Endothelial cell of umbilical vein (primary cell): ENCODE measurements around the gene ANGPTL2. TPM values are rescaled to one million over a fixed set of nuclear protein-coding genes. Genes with fewer than 3 reads are reported as not detected.

Experiments used
- BruUV-seq: library from RNA; stranded (reverse); fragments of 400-500 nt; replicated peaks from 2 replicates; lab custom pipeline; 2021; lab: Mats Ljungman, UMichigan
- CTCF ChIA-PET: fragments of 300-600, 350-600 bp; sonication (Branson Sonifier 250); formaldehyde crosslinking; loops from one replicate; lab custom pipeline; 2021; ENCODE audit warnings: antibody characterized with exemption, inconsistent platforms; lab: Charles Lee
- POLR2A ChIA-PET: fragments of 300-600, 350-600 bp; sonication (Branson Sonifier 250); formaldehyde crosslinking; loops from one replicate; lab custom pipeline; 2021; ENCODE audit warnings: antibody characterized with exemption, inconsistent platforms; lab: Charles Lee
- DNase-seq: peaks from one replicate; pipeline ENCODE4 v3.0.0-alpha.2; 2011; ENCODE audit warnings: low read depth, low spot score
- FAIRE-seq: peaks from 2 replicates; lab custom pipeline; 2011; peaks lifted over from hg19 to GRCh38; lab: Jason Lieb, UNC
- H2AFZ ChIP-seq: 2 replicates; pipeline ENCODE4 v1.6.0; 2012; ENCODE audit warnings: low read depth, low read length, control low read depth, inconsistent platforms
- H3K27ac ChIP-seq: 2 replicates; pipeline ENCODE4 v1.5.1; 2011; ENCODE audit warnings: low read depth, mild to moderate bottlenecking, control low read depth, low read length, moderate library complexity; ENCODE audit not compliant: insufficient read depth
- H3K27me3 ChIP-seq, 2 experiments: 2 replicates each; pipeline versions ENCODE4 v1.6.0 to v1.6.1; 2011; ENCODE audit warnings: low read length in 2 of 2, mixed read lengths in 1 of 2; ENCODE audit not compliant: control insufficient read depth in 2 of 2, insufficient read depth in 2 of 2
- H3K36me3 ChIP-seq, 2 experiments: 2 replicates in 1 of 2; 3 replicates in 1 of 2; pipeline ENCODE4 v1.5.1; 2011; ENCODE audit warnings: low read length in 2 of 2, mild to moderate bottlenecking in 1 of 2, moderate library complexity in 1 of 2; ENCODE audit not compliant: control insufficient read depth in 2 of 2, insufficient read depth in 2 of 2; ENCODE audit errors: extremely low read depth in 1 of 2
- H3K4me1 ChIP-seq: 3 replicates; pipeline ENCODE4 v1.5.1; 2011; ENCODE audit warnings: mild to moderate bottlenecking, low read length; ENCODE audit not compliant: control insufficient read depth, insufficient read depth; ENCODE audit errors: extremely low read depth
- H3K4me2 ChIP-seq: 2 replicates; pipeline ENCODE4 v1.6.1; 2011; ENCODE audit warnings: low read length, control low read depth, mixed read lengths; ENCODE audit not compliant: insufficient read depth
- H3K4me3 ChIP-seq, 3 experiments: fragments of 200-600 bp in 1 of 3; sonication (generic), shearing (Covaris generic) in 1 of 3; replicated peaks in 1 of 3; 2 replicates each; pipeline ENCODE4 v1.5.1; 2011 to 2016; ENCODE audit warnings: control low read depth in 3 of 3, low read length in 3 of 3, mild to moderate bottlenecking in 2 of 3, inconsistent platforms in 1 of 3, low read depth in 1 of 3, moderate library complexity in 1 of 3; ENCODE audit not compliant: insufficient read depth in 1 of 3
- H3K79me2 ChIP-seq: 2 replicates; pipeline ENCODE4 v1.6.0; 2012; ENCODE audit warnings: low read length, inconsistent platforms; ENCODE audit not compliant: control insufficient read depth, insufficient read depth
- H3K9ac ChIP-seq: replicated peaks from 2 replicates; pipeline ENCODE3; 2011; ENCODE audit warnings: low read length, control low read depth; ENCODE audit not compliant: insufficient read depth; ENCODE audit errors: extremely low read depth
- H3K9me1 ChIP-seq: replicated peaks from 3 replicates; pipeline ENCODE4 v1.6.0; 2011; ENCODE audit warnings: mild to moderate bottlenecking, low read length; ENCODE audit not compliant: control insufficient read depth, insufficient read depth; ENCODE audit errors: extremely low read depth
- H3K9me3 ChIP-seq: replicated peaks from 2 replicates; pipeline ENCODE4 v1.5.1; 2012; ENCODE audit warnings: low read length, inconsistent platforms; ENCODE audit not compliant: control insufficient read depth, insufficient read depth
- H4K20me1 ChIP-seq: replicated peaks from 2 replicates; pipeline ENCODE3; 2011; ENCODE audit warnings: mild to moderate bottlenecking, low read length; ENCODE audit not compliant: control insufficient read depth, insufficient read depth; ENCODE audit errors: extremely low read depth
- EZH2 ChIP-seq: IDR thresholded peaks from 2 replicates; pipeline ENCODE4 v1.6.1; 2012; ENCODE audit warnings: borderline replicate concordance, low read depth, mild to moderate bottlenecking, moderate library complexity, low read length, inconsistent platforms; ENCODE audit not compliant: severe bottlenecking
- FOS ChIP-seq: IDR thresholded peaks from 2 replicates; pipeline ENCODE4 v1.6.1; 2011; ENCODE audit warnings: mild to moderate bottlenecking, low read length, moderate library complexity, borderline replicate concordance; ENCODE audit not compliant: insufficient read depth
- GATA2 ChIP-seq: IDR thresholded peaks from 2 replicates; pipeline ENCODE4 v1.7.0; 2011; ENCODE audit warnings: low read depth, mild to moderate bottlenecking, moderate library complexity, mixed read lengths, low read length; ENCODE audit not compliant: insufficient read length, insufficient read depth
- JUN ChIP-seq: IDR thresholded peaks from 2 replicates; pipeline ENCODE4 v1.6.1; 2011; ENCODE audit warnings: borderline replicate concordance, low read depth; ENCODE audit not compliant: insufficient read length, insufficient read depth
- MYC ChIP-seq: IDR thresholded peaks from one replicate; pipeline ENCODE4 v1.6.1; 2011; ENCODE audit warnings: mild to moderate bottlenecking, low read depth, low read length
- POLR2A ChIP-seq: IDR thresholded peaks from 2 replicates; pipeline ENCODE4 v1.6.1; 2012; ENCODE audit warnings: low read depth, mild to moderate bottlenecking, control low read depth, low read length
- POLR2AphosphoS5 ChIP-seq: IDR thresholded peaks from 2 replicates; pipeline ENCODE4 v1.6.1; 2012; ENCODE audit warnings: low read depth, mild to moderate bottlenecking, control low read depth, low read length, moderate library complexity; ENCODE audit not compliant: insufficient read depth
- dilution Hi-C: fragments of 300-500 bp; cut with MboI; formaldehyde crosslinking; loops from one replicate; pipeline ENCODE4 v1.15.0; 2019; ENCODE audit warnings: low sequenced_read_pairs; ENCODE audit not compliant: extremely low pct_ligation_motif_present
- intact Hi-C: fragments of 100-400 bp; cut with micrococcal nuclease; formaldehyde crosslinking; loops from one replicate; pipeline ENCODE4 v1.10.0; 2022
- polyA plus RNA-seq, 4 experiments: library from polyadenylated mRNA; depleted of rRNA in 3 of 4; stranded (reverse) in 3 of 4; unstranded in 1 of 4; fragments of >200 nt; gene quantifications; 2 replicates each; pipeline versions ENCODE4 v1.2.1 to v1.2.3, GENCODE V29; 2011 to 2012; ENCODE audit warnings: missing spikeins in 1 of 4
- total RNA-seq: library from RNA; stranded (reverse); gene quantifications from 2 replicates; pipeline ENCODE4 v1.2.3, GENCODE V29; 2021
- TF ChIP-seq, protein P1 (sequence below), 2 donors: IDR thresholded peaks; 1 replicate in 1 of 2; 2 replicates in 1 of 2; pipeline ENCODE4 v1.5.1; 2011; ENCODE audit warnings: low read length in 2 of 2, mild to moderate bottlenecking in 2 of 2, moderate library complexity in 2 of 2, control low read depth in 1 of 2, inconsistent platforms in 1 of 2, low read depth in 1 of 2; ENCODE audit not compliant: insufficient read depth in 1 of 2; ENCODE audit errors: extremely low read depth in 1 of 2
- TF ChIP-seq, protein P2 (sequence below): IDR thresholded peaks from 2 replicates; pipeline ENCODE4 v1.6.1; 2011; ENCODE audit not compliant: insufficient read depth, insufficient read length

ANGPTL2 gene
- total and polyA plus RNA-seq, 2 donors (not counting 3 experiments of a cell fraction or from before 2014, with no cell fraction given), result 15.1 to 24.5 TPM

DNA sequence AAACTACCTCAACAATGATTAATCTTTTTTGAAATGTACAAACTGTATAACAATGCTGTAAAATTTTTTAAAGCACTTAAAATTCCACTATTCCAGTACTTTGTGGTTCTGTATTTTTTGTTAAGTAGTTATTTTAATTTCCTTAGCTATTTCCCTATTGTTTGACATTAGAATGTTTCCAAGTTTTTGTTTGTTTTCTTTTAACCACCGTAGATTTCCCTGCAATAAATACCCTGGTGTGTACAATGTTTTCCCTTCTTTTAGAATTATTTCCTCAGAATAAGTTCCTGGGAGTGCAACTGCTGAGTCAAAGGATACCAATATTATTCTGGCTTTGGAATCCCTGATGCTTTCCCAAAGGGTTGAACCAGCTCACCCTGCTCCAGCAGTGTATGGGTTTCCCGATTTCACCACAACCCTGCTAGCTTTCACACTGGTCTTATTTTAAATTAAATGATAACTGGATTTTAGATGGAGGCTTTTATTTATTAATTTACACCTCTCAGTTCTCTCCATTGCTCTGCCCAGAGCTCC lies 20.6 kb upstream of the ANGPTL2 start:
- Histone ChIP-seq H4K20me1 (no peaks in the 10 kb centered on the region), H3K9ac (no peak overlapping the region), H3K4me2 (no peak overlapping the region), H3K9me3 (no peaks in the 10 kb centered on the region), H3K27me3 (peaks cover under 1 to 3% of the 10 kb centered on the region in 2 experiments), H3K36me3 (no peaks in the 10 kb centered on the region), H3K4me1 (no peaks in the 10 kb centered on the region), H3K9me1 (no peaks in the 10 kb centered on the region), H3K79me2 (no peaks in the 10 kb centered on the region), H3K4me3 (no peak overlapping the region), H2AFZ (no peak overlapping the region), H3K27ac (no peak overlapping the region)
- BruUV-seq, result no TSS peak
- DNase-seq, result no peak
- dilution Hi-C loops (no loop called here), intact Hi-C loops (no loop called here)
- POLR2A ChIA-PET, result no interaction called here
- no peak for FAIRE-seq
- TF ChIP-seq FOS (no peak), EZH2 (no peak), GATA2 (no peak), MYC (no peak), JUN (no peak), POLR2A (no peak), POLR2AphosphoS5 (no peak)
- TF ChIP-seq, protein P1, sequence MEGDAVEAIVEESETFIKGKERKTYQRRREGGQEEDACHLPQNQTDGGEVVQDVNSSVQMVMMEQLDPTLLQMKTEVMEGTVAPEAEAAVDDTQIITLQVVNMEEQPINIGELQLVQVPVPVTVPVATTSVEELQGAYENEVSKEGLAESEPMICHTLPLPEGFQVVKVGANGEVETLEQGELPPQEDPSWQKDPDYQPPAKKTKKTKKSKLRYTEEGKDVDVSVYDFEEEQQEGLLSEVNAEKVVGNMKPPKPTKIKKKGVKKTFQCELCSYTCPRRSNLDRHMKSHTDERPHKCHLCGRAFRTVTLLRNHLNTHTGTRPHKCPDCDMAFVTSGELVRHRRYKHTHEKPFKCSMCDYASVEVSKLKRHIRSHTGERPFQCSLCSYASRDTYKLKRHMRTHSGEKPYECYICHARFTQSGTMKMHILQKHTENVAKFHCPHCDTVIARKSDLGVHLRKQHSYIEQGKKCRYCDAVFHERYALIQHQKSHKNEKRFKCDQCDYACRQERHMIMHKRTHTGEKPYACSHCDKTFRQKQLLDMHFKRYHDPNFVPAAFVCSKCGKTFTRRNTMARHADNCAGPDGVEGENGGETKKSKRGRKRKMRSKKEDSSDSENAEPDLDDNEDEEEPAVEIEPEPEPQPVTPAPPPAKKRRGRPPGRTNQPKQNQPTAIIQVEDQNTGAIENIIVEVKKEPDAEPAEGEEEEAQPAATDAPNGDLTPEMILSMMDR (IDR thresholded peaks at IDR 0.05; ENCODE audit: extremely low read depth in 1 of 2, insufficient read depth in 1 of 2, low read depth in 1 of 2, low read length in 2 of 2), result no peak
- TF ChIP-seq, protein P2, sequence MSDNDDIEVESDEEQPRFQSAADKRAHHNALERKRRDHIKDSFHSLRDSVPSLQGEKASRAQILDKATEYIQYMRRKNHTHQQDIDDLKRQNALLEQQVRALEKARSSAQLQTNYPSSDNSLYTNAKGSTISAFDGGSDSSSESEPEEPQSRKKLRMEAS, result no peak
- CTCF ChIA-PET, result interaction anchor here (0.7 to 1.3 kb wide), 4 partner anchors 12 to 208 kb away, joined by 3 to 5 read pairs (median 4); no protein-coding TSS in a partner anchor
